Tracheal epithelial cell (primary cell): ENCODE measurements around the gene FUZ. TPM values are rescaled to one million over a fixed set of nuclear protein-coding genes. Genes with fewer than 3 reads are reported as not detected.

Experiments used
- total RNA-seq: library from RNA; depleted of rRNA; stranded (reverse); fragments of >200 nt; gene quantifications from 2 replicates; pipeline ENCODE4 v1.2.1, GENCODE V29; 2014

The FUZ gene
- total RNA-seq: 8.5 and 22.9 TPM in 2 replicates

GRCh38 chr19:49812997-49813861 is at the start of gene FUZ:
Gene FUZ (minus strand): TSS chr19:49813292. CDS start chr19:49813106, 186 bp downstream.

GRCh38 chr19:49850487-49851342 is 37.6 kb upstream of the FUZ start, which contains the start of gene PTOV1:
Gene PTOV1 (plus strand): TSS chr19:49851159.

GRCh38 chr19:49817964-49818648 is 5.0 kb upstream of the FUZ start, which contains the start of gene MED25:
Gene MED25 (plus strand): TSS chr19:49818289. CDS start chr19:49818342, 53 bp downstream.

GRCh38 chr19:49766930-49767299 is 46.2 kb downstream of the FUZ start, which contains the start of gene AP2A1:
Gene AP2A1 (plus strand): TSS chr19:49767001. CDS start chr19:49767134, 133 bp downstream.

GRCh38 chr19:49763230-49763629 is 49.9 kb downstream of the FUZ start, which contains the start of gene TSKS:
Gene TSKS (minus strand): TSS chr19:49763306. CDS start chr19:49763247, 59 bp downstream.

Other genes with a start within 250 kb of the FUZ start
- 63.5 and 88.0 TPM in 2 replicates for gene NOSIP, start 232.7 kb downstream of the FUZ start, total RNA-seq
- 6.0 and 7.2 TPM in 2 replicates for gene PRRG2, start 232.0 kb downstream of the FUZ start, total RNA-seq
- 0.96 and 2.1 TPM in 2 replicates for gene PRR12, start 222.1 kb downstream of the FUZ start, total RNA-seq
- gene RRAS, start 173.1 kb downstream of the FUZ start, total RNA-seq: 22.8 and 34.9 TPM in 2 replicates
- gene SCAF1, start 171.1 kb downstream of the FUZ start, total RNA-seq: 14.2 and 16.4 TPM in 2 replicates
- gene IRF3, start 147.4 kb downstream of the FUZ start, total RNA-seq: 98.1 and 111 TPM in 2 replicates
- gene BCL2L12, start 147.4 kb downstream of the FUZ start, total RNA-seq: 2.4 and 3.8 TPM in 2 replicates
- gene PRMT1, start 136.0 kb downstream of the FUZ start, total RNA-seq: 264 and 577 TPM in 2 replicates
- gene ADM5, start 123.7 kb downstream of the FUZ start, total RNA-seq: 0.64 and 0.72 TPM in 2 replicates
- 1.4 and 1.9 TPM in 2 replicates for gene CPT1C, start 122.2 kb downstream of the FUZ start, total RNA-seq
- not detected in 2 replicates for gene TSKS, start 50.0 kb downstream of the FUZ start, total RNA-seq
- 39.2 and 39.5 TPM in 2 replicates for gene AP2A1, start 46.3 kb downstream of the FUZ start, total RNA-seq
- gene MED25, start 5.0 kb upstream of the FUZ start, total RNA-seq: 14.0 and 15.6 TPM in 2 replicates
- 24.7 and 38.1 TPM in 2 replicates for gene PTOV1, start 37.9 kb upstream of the FUZ start, total RNA-seq
- gene PNKP, start 54.3 kb upstream of the FUZ start, total RNA-seq: 31.5 and 34.7 TPM in 2 replicates
- gene AKT1S1, start 64.1 kb upstream of the FUZ start, total RNA-seq: 2.8 and 5.3 TPM in 2 replicates
- 3.4 and 3.9 TPM in 2 replicates for gene TBC1D17, start 64.4 kb upstream of the FUZ start, total RNA-seq
- 0.21 and 4.8 TPM in 2 replicates for gene IL4I1, start 83.6 kb upstream of the FUZ start, total RNA-seq
- 1.3 and 3.4 TPM in 2 replicates for gene ATF5, start 115.9 kb upstream of the FUZ start, total RNA-seq
- gene NUP62, start 116.2 kb upstream of the FUZ start, total RNA-seq: 19.8 and 20.2 TPM in 2 replicates
- gene SIGLEC11, start 147.9 kb upstream of the FUZ start, total RNA-seq: not detected in 2 replicates
- 19.8 and 21.3 TPM in 2 replicates for gene VRK3, start 212.1 kb upstream of the FUZ start, total RNA-seq
- gene ZNF473, start 212.7 kb upstream of the FUZ start, total RNA-seq: 4.6 and 11.7 TPM in 2 replicates